A549 (cell line): ENCODE measurements around the gene TPGS1. TPM values are rescaled to one million over a fixed set of nuclear protein-coding genes. Genes with fewer than 3 reads are reported as not detected.

Source experiments
- ATAC-seq, 2 experiments: fragments of 200-7000 bp in 1 of 2; fragments of >200 bp in 1 of 2; cut with Nextera tagmentation in 1 of 2; cut with Tn5 transposase in 1 of 2; 3 replicates each; pipeline versions ENCODE4 v1.8.0 to v1.9.1; 2018 to 2020; ENCODE audit warnings: mild to moderate bottlenecking in 1 of 2, moderate library complexity in 1 of 2
- CTCF ChIA-PET: fragments of 300-600 bp; sonication (Branson Sonifier 250); formaldehyde crosslinking; extraction: SDS; loops from one replicate; lab custom pipeline; 2021; ENCODE audit warnings: antibody characterized with exemption, inconsistent platforms; lab: Yijun Ruan, JAX
- POLR2A ChIA-PET: fragments of 350-600 bp; formaldehyde crosslinking; extraction: SDS; loops from one replicate; lab custom pipeline; 2021; ENCODE audit warnings: antibody characterized with exemption, inconsistent platforms; lab: Yijun Ruan, JAX
- DNase-seq, 2 experiments: peaks; one replicate each; pipeline versions ENCODE4 v3.0.0 to v3.0.0-alpha.2; 2011 to 2016; ENCODE audit warnings: low read depth in 1 of 2, low spot score in 1 of 2
- FAIRE-seq: peaks from 2 replicates; lab custom pipeline; 2011; peaks lifted over from hg19 to GRCh38; lab: Jason Lieb, UNC
- H3K27ac ChIP-seq, 2 experiments: fragments of >200 bp; sonication (Bioruptor Twin); formaldehyde crosslinking; 3 replicates each; pipeline ENCODE4 v1.5.1; 2016 to 2017
- H3K4me1 ChIP-seq: fragments of >200 bp; sonication (Bioruptor Twin); formaldehyde crosslinking; 3 replicates; pipeline ENCODE4 v1.6.1; 2016
- H3K4me2 ChIP-seq: fragments of >200 bp; sonication (Bioruptor Twin); formaldehyde crosslinking; 3 replicates; pipeline ENCODE4 v1.6.1; 2016
- H3K4me3 ChIP-seq: fragments of >200 bp; sonication (Bioruptor Twin); formaldehyde crosslinking; 3 replicates; pipeline ENCODE4 v1.5.1; 2016
- H3K9me3 ChIP-seq: fragments of >200 bp; sonication (Bioruptor Twin); formaldehyde crosslinking; 3 replicates; pipeline ENCODE4 v1.6.1; 2016
- CBX2 ChIP-seq: fragments of 200-600 bp; sonication (generic); IDR thresholded peaks from 2 replicates; pipeline ENCODE4 v1.6.1; 2016; ENCODE audit warnings: low read depth, mild to moderate bottlenecking, borderline replicate concordance
- CHD4 ChIP-seq: fragments of 200-600 bp; sonication (generic); IDR thresholded peaks from 2 replicates; pipeline ENCODE4 v1.6.1; 2016; ENCODE audit warnings: antibody characterized with exemption, mild to moderate bottlenecking, borderline replicate concordance
- EHF ChIP-seq: fragments of 250-450 bp; sonication (Bioruptor Pico); IDR thresholded peaks from 2 replicates; pipeline ENCODE4 v1.5.0; 2020; ENCODE audit warnings: mild to moderate bottlenecking
- FOSL2 ChIP-seq, 2 experiments: fragments of 450-650 bp in 1 of 2; fragments of >200 bp in 1 of 2; sonication (Bioruptor Twin) in 1 of 2; formaldehyde crosslinking; IDR thresholded peaks; 2 replicates each; pipeline versions ENCODE4 v1.5.0 to v1.6.1; 2016 to 2020; ENCODE audit warnings: mild to moderate bottlenecking in 1 of 2, moderate library complexity in 1 of 2
- FOXS1 ChIP-seq: fragments of 250-450 bp; sonication (Bioruptor Pico); IDR thresholded peaks from 2 replicates; pipeline ENCODE4 v1.5.0; 2020; ENCODE audit warnings: mild to moderate bottlenecking, moderate library complexity
- GATA3 ChIP-seq: IDR thresholded peaks from 2 replicates; pipeline ENCODE4 v1.6.1; 2012; ENCODE audit warnings: borderline replicate concordance
- HEYL ChIP-seq: fragments of 250-450 bp; sonication (Bioruptor Pico); IDR thresholded peaks from 2 replicates; pipeline ENCODE4 v1.8.0; 2021; ENCODE audit warnings: mild to moderate bottlenecking, moderate library complexity
- HOXA7 ChIP-seq: fragments of 250-450 bp; sonication (Bioruptor Pico); IDR thresholded peaks from 2 replicates; pipeline ENCODE4 v1.5.0; 2020; ENCODE audit warnings: mild to moderate bottlenecking, moderate library complexity
- HOXB13 ChIP-seq: fragments of 250-450 bp; sonication (Bioruptor Pico); IDR thresholded peaks from 2 replicates; pipeline ENCODE4 v1.5.0; 2020; ENCODE audit warnings: low read depth, mild to moderate bottlenecking, moderate library complexity
- JUNB ChIP-seq: fragments of >200 bp; sonication (Bioruptor Twin); formaldehyde crosslinking; IDR thresholded peaks from 2 replicates; pipeline ENCODE4 v1.6.1; 2016
- MAFK ChIP-seq: fragments of 450-650 bp; IDR thresholded peaks from 2 replicates; pipeline ENCODE4 v1.6.1; 2014; ENCODE audit not compliant: partially characterized antibody
- NPAS2 ChIP-seq: fragments of 250-450 bp; sonication (Bioruptor Pico); IDR thresholded peaks from 2 replicates; pipeline ENCODE4 v1.8.0; 2022; ENCODE audit warnings: mild to moderate bottlenecking, moderate library complexity, borderline replicate concordance
- PHF8 ChIP-seq: fragments of 200-600 bp; sonication (generic); IDR thresholded peaks from 2 replicates; pipeline ENCODE4 v1.6.1; 2016; ENCODE audit warnings: low read depth, mild to moderate bottlenecking, antibody characterized with exemption, moderate library complexity, borderline replicate concordance
- POLR2A ChIP-seq: IDR thresholded peaks from 2 replicates; pipeline ENCODE4 v1.6.1; 2012; ENCODE audit warnings: mild to moderate bottlenecking, low read length
- RARB ChIP-seq: fragments of 250-450 bp; sonication (Bioruptor Pico); IDR thresholded peaks from 2 replicates; pipeline ENCODE4 v1.8.0; 2021; ENCODE audit warnings: mild to moderate bottlenecking, moderate library complexity
- RNF2 ChIP-seq: fragments of 200-600 bp; sonication (generic); IDR thresholded peaks from 2 replicates; pipeline ENCODE4 v1.6.1; 2016; ENCODE audit warnings: low read depth, mild to moderate bottlenecking, antibody characterized with exemption, moderate library complexity, borderline replicate concordance
- SREBF2 ChIP-seq: fragments of 450-650 bp; IDR thresholded peaks from 2 replicates; pipeline ENCODE4 v1.6.1; 2014; ENCODE audit warnings: mild to moderate bottlenecking, moderate library complexity
- TP53 ChIP-seq: fragments of 250-450 bp; sonication (Bioruptor Pico); IDR thresholded peaks from 2 replicates; pipeline ENCODE4 v1.5.0; 2021; ENCODE audit warnings: mild to moderate bottlenecking, moderate library complexity
- ZC3H11A ChIP-seq: fragments of 450-650 bp; IDR thresholded peaks from 2 replicates; pipeline ENCODE4 v1.6.1; 2014; ENCODE audit warnings: antibody characterized with exemption, mild to moderate bottlenecking
- WGBS: methylation state at CpG from one replicate; pipeline ENCODE4 v1.1.6; 2017; ENCODE audit errors: missing lambda C conversion rate; 5-methylcytosine and 5-hydroxymethylcytosine counted together
- polyA plus RNA-seq, 4 experiments: library from polyadenylated mRNA; depleted of rRNA in 3 of 4; stranded (reverse); fragments of >200 nt; fragmentation: RNase III in 1 of 4; extraction: RNeasy Plus Mini Kit Qiagen cat#74134 plus additional on column Dnase treatment in 1 of 4; gene quantifications; 2 replicates in 3 of 4; 3 replicates in 1 of 4; pipeline ENCODE4 v1.2.3, GENCODE V29; 2011 to 2017
- TF ChIP-seq, protein P1 (sequence below): fragments of 250-450 bp; sonication (Bioruptor Pico); IDR thresholded peaks from 2 replicates; pipeline ENCODE4 v1.5.0; 2020; ENCODE audit warnings: low read depth, mild to moderate bottlenecking, moderate library complexity
- TF ChIP-seq, protein P2 (sequence below): fragments of 200-600 bp; sonication (generic); IDR thresholded peaks from 2 replicates; pipeline ENCODE4 v1.6.1; 2016; ENCODE audit warnings: antibody characterized with exemption, mild to moderate bottlenecking, moderate library complexity

The TPGS1 gene
- polyA plus RNA-seq, 2 of the 4 experiments (the other 2 are of a cell fraction) = 2.7 to 13.1 TPM

DNA sequence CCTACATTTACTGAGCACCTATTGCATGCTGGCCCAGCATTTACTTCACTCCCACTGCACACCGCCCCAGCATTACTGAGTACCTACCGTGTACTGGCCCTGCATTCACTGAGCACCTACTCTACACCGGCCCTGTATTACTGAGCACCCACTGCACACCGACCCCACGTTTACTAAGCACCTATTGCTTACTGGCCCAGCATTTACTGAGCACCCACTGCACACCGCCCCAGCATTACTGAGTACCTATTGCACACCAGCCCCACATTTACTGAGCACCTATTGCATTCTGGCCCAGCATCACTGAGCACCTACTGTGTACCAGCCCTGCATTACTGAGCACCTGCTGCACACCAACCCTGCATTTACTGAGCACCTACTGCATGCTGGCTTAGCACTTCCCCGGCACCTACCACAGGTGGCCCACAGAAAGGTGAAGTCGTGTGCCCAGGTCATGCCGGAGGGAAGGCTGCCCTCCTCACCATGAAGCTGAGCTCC lies 6.9 kb downstream of the TPGS1 start:
- POLR2A ChIA-PET = no interaction called here
- no peak overlapping the region for H3K4me2 ChIP-seq
- H3K27ac ChIP-seq = no peak overlapping the region
- ATAC-seq = no peak
- WGBS = 89% methylated on average over 6 of the region's 9 CpGs
- CTCF ChIA-PET = interaction anchor here (1.3 kb wide), 1 partner anchor 8 kb away, joined by 5 read pairs; no protein-coding TSS in a partner anchor
- no peak for FAIRE-seq
- H3K4me3 ChIP-seq = no peak overlapping the region
- peaks cover 8% of the 10 kb centered on the region; the same call in 1 of the 3 replicates for H3K4me1 ChIP-seq
- no peaks in the 10 kb centered on the region for H3K9me3 ChIP-seq
- no peak for DNase-seq
- TF ChIP-seq JUNB = no peak
- no peak for TF ChIP-seq EHF (CRISPR knock-in tag)
- TF ChIP-seq TP53 (CRISPR knock-in tag) = no peak
- TF ChIP-seq HEYL (CRISPR knock-in tag) = no peak

DNA sequence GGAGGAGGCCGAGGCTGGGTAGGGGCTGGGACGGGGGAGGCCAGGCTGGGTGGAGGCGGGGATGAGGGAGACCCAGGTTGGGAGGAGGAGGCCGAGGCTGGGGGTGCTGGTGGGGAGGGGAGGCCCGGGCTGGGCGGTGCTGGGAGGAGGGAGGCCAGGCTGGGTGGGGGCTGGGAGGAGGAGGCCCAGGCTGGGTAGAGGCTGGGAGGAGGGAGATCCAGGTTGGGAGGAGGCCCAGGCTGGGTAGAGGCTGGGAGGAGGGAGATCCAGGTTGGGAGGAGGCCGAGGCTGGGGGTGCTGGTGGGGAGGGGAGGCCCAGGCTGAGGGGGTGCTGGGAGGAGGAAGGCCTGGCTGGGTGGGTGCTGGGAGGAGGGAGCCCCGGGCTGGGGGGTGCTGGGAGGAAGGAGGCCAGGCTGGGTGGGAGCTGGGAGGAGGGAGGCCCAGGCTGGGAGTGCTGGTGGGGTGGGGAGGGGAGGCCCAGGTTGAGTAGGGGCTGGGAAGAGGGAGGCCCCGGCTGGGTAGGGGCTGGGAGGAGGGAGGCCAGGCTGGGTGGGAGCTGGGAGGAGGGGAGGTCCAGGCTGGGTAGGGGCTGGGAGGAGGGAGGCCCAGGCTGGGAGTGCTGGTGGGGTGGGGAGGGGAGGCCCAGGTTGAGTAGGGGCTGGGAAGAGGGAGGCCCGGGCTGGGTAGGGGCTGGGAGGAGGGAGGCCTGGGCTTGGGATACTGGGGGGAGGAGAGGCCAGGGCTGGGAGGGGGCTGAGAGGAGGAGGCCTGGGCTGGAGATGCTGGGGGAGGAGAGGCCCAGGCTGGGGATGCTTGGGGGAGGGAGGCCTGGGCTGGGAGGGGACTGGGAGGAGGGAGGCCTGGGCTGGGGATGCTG lies 10.7 kb downstream of the TPGS1 start:
- ATAC-seq = peak; percentile 39 to 45; a peak in 5 of 6 replicates
- peaks cover 8% of the 10 kb centered on the region; the same call in 1 of the 3 replicates for H3K4me1 ChIP-seq
- TF ChIP-seq FOXS1 = no peak
- TF ChIP-seq, protein P1, sequence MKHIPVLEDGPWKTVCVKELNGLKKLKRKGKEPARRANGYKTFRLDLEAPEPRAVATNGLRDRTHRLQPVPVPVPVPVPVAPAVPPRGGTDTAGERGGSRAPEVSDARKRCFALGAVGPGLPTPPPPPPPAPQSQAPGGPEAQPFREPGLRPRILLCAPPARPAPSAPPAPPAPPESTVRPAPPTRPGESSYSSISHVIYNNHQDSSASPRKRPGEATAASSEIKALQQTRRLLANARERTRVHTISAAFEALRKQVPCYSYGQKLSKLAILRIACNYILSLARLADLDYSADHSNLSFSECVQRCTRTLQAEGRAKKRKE = no peak
- no peak for TF ChIP-seq SREBF2
- no peak for TF ChIP-seq HEYL (CRISPR knock-in tag)
- no peak for TF ChIP-seq RNF2
- no peak for TF ChIP-seq CBX2
- TF ChIP-seq, protein P2, sequence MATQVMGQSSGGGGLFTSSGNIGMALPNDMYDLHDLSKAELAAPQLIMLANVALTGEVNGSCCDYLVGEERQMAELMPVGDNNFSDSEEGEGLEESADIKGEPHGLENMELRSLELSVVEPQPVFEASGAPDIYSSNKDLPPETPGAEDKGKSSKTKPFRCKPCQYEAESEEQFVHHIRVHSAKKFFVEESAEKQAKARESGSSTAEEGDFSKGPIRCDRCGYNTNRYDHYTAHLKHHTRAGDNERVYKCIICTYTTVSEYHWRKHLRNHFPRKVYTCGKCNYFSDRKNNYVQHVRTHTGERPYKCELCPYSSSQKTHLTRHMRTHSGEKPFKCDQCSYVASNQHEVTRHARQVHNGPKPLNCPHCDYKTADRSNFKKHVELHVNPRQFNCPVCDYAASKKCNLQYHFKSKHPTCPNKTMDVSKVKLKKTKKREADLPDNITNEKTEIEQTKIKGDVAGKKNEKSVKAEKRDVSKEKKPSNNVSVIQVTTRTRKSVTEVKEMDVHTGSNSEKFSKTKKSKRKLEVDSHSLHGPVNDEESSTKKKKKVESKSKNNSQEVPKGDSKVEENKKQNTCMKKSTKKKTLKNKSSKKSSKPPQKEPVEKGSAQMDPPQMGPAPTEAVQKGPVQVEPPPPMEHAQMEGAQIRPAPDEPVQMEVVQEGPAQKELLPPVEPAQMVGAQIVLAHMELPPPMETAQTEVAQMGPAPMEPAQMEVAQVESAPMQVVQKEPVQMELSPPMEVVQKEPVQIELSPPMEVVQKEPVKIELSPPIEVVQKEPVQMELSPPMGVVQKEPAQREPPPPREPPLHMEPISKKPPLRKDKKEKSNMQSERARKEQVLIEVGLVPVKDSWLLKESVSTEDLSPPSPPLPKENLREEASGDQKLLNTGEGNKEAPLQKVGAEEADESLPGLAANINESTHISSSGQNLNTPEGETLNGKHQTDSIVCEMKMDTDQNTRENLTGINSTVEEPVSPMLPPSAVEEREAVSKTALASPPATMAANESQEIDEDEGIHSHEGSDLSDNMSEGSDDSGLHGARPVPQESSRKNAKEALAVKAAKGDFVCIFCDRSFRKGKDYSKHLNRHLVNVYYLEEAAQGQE = no peak
- TF ChIP-seq FOSL2 (IDR thresholded peaks at IDR 0.05) = no peak
- TF ChIP-seq FOSL2 (CRISPR knock-in tag; IDR thresholded peaks at IDR 0.05) = no peak
- TF ChIP-seq HOXA7 (CRISPR knock-in tag) = no peak
- TF ChIP-seq PHF8 = no peak
- no peak for TF ChIP-seq CHD4
- no peak for TF ChIP-seq RARB
- TF ChIP-seq HOXB13 (CRISPR knock-in tag) = no peak
- no peak for TF ChIP-seq GATA3
- no peak for TF ChIP-seq JUNB
- TF ChIP-seq MAFK = no peak
- TF ChIP-seq NPAS2 = no peak
- no peak for TF ChIP-seq POLR2A
- no peak for TF ChIP-seq ZC3H11A
- H3K9me3 ChIP-seq = no peaks in the 10 kb centered on the region
- no peak overlapping the region for H3K4me2 ChIP-seq
- FAIRE-seq = no peak
- DNase-seq = no peak
- POLR2A ChIA-PET = no interaction called here
- H3K4me3 ChIP-seq = no peak overlapping the region
- CTCF ChIA-PET = no interaction called here
- no CpG with 5 or more reads among the region's 10 CpGs for WGBS
- H3K27ac ChIP-seq = peak overlapping the region in 1 of 2 experiments; percentile 62; a peak in 3 of 6 replicates
